ENCODE measurements around the gene PAGR1. TPM values are rescaled to one million over a fixed set of nuclear protein-coding genes. Genes with fewer than 3 reads are reported as not detected.
"Not testable (repeated sequence)": the region's sequence is repeated elsewhere in the genome, so short reads cannot be mapped to it uniquely, and the experiment has no call there.

PAGR1 gene
- total RNA-seq, 1 donor from 2014 or later = 47.6 TPM

DNA sequence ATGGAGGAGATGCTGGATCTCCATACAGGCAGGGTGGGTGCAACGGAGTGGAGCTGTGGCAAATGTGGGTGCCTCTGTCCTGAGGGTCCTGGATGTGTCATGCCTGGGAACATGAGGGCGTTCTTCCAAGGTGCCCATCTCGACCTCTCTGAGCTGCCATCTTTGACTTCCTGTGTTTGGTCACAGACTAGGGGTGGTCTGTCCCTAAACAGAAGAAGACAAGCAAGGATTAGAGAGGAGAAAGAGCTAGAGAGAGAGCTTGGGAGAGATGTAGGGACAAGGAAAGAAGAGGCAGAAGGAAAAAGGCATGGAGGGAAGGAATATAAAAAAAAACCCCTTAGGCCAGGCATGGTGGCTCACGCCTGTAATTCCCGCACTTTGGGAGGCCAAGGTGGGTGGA is 41.2 kb upstream of the PAGR1 start:
- Mint-ChIP-seq H3K36me3 (ENCODE audit: low read depth) (no peaks in the 10 kb centered on the region), H3K4me1 (no peaks in the 10 kb centered on the region), H3K9me3 (no peaks in the 10 kb centered on the region), H3K4me3 (no peak overlapping the region), H3K27ac (ENCODE audit: unreplicated experiment) (no peak overlapping the region), H3K27me3 (ENCODE audit: low read depth) (peaks cover 18% of the 10 kb centered on the region)
- DNase-seq (ENCODE audit: low read depth, low spot score) = no peak
- TF ChIP-seq, protein P1, sequence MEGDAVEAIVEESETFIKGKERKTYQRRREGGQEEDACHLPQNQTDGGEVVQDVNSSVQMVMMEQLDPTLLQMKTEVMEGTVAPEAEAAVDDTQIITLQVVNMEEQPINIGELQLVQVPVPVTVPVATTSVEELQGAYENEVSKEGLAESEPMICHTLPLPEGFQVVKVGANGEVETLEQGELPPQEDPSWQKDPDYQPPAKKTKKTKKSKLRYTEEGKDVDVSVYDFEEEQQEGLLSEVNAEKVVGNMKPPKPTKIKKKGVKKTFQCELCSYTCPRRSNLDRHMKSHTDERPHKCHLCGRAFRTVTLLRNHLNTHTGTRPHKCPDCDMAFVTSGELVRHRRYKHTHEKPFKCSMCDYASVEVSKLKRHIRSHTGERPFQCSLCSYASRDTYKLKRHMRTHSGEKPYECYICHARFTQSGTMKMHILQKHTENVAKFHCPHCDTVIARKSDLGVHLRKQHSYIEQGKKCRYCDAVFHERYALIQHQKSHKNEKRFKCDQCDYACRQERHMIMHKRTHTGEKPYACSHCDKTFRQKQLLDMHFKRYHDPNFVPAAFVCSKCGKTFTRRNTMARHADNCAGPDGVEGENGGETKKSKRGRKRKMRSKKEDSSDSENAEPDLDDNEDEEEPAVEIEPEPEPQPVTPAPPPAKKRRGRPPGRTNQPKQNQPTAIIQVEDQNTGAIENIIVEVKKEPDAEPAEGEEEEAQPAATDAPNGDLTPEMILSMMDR (conservative IDR thresholded peaks at IDR 0.05) = no peak

DNA sequence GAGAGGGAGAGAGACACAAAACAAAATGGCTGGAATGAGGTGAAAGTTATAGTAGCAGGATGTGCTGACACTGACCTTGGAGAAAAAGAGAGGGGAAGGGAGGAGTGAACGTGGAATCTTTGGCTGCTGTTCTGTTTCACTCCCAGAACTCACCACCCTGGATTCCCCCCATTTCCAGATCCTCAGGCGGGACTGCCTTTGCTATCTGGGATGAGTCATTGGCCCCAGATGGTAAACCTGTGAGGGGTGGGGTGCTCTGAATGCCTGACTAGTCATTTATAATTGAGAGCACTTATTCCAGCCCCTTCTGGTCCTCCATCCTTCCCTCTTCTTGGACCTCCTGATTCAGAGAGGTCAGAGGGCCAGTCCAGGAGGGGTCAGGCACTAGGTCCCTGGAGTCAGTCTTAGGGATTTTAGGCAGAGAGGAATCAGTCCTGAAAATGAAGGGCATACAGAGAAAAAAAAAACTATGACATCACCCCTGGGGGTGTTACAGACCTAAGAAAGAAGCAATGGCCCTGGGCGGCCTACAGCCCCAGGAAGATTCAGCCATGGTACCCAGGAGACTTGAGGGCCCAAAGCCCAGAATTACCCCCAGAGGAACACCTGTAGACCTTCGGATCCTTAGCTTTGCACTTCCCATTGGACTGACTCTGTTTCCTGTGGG is 40.1 kb upstream of the PAGR1 start:
- Mint-ChIP-seq H3K9me3 (no peaks in the 10 kb centered on the region), H3K4me3 (no peak overlapping the region), H3K36me3 (ENCODE audit: low read depth) (no peaks in the 10 kb centered on the region), H3K27me3 (ENCODE audit: low read depth) (peaks cover 25% of the 10 kb centered on the region), H3K27ac (ENCODE audit: unreplicated experiment) (no peak overlapping the region), H3K4me1 (no peaks in the 10 kb centered on the region)
- DNase-seq (ENCODE audit: low read depth, low spot score) = no peak
- TF ChIP-seq, protein P1 (conservative IDR thresholded peaks at IDR 0.05) = no peak

DNA sequence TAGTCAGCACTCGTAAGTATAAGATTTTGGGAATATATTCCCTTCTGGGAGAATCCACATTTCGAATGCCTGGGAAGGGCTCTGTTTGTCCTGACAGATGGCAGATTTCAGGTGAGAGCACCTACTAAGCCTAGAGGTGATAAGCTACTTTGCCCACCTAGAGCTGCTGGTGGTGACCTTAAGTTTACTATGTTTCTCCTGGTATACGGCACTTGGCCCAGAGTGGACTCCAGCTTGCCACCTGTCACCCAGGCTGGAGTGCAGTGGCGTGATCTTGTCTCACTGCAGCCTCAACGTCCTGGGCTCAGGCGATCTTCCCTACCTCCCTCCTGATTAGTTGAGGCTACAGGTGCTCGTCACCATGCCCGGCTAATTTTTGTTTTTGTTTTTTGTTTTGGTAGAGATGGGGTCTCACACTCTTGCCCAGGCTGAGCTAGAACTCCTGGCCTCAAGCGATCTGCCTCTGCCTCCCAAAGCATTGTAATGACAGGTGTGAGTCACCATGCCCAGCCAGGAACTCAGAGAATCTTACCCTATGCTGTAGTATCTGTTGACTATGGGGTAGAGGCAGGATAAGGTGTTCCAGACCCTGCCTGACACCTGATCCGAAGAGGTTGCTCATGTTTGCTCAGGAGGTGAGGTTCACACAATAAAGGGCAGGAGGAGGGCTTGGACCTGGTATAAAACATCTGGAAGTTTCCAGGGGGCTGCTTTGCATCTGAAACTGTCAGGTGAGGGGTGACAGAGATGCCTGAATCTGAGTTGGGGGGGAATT is 38.2 kb upstream of the PAGR1 start, which contains the start of gene ZG16:
Gene ZG16, plus strand, starts transcription at position 681 of the 775 bp plus-strand sequence. CDS start 1,011 bp downstream, outside the sequence.
- Mint-ChIP-seq H3K4me1 (no peaks in the 10 kb centered on the region), H3K27ac (ENCODE audit: unreplicated experiment) (peak within 1 kb of the TSS; percentile 75), H3K27me3 (ENCODE audit: low read depth) (peaks cover 30% of the 10 kb centered on the region), H3K4me3 (no peak within 1 kb of the TSS), H3K36me3 (ENCODE audit: low read depth) (no peaks in the 10 kb centered on the region), H3K9me3 (no peaks in the 10 kb centered on the region)
- TF ChIP-seq, protein P1 (conservative IDR thresholded peaks at IDR 0.05) = no peak
- no peak for DNase-seq (ENCODE audit: low read depth, low spot score)

DNA sequence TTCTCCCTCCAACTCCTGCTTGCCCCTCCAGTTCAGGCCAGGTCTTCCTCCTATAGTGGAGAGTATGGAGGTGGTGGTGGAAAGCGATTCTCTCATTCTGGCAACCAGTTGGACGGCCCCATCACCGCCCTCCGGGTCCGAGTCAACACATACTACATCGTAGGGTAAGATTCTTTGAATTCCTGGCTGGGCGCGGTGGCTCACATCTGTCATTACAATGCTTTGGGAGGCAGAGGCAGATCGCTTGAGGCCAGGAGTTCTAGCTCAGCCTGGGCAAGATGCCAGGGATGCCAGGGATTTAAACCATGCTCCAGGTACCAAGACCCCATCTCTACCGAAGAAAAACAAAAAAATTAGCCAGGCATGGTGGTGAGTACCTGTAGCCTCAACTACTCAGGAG is 36.5 kb upstream of the PAGR1 start:
- TF ChIP-seq, protein P1 (conservative IDR thresholded peaks at IDR 0.05) = no peak
- Mint-ChIP-seq H3K36me3 (ENCODE audit: low read depth) (no peaks in the 10 kb centered on the region), H3K4me1 (peaks cover 9% of the 10 kb centered on the region), H3K4me3 (no peak overlapping the region), H3K27me3 (ENCODE audit: low read depth) (peaks cover 30% of the 10 kb centered on the region), H3K27ac (ENCODE audit: unreplicated experiment) (no peak overlapping the region), H3K9me3 (no peaks in the 10 kb centered on the region)
- no peak for DNase-seq (ENCODE audit: low read depth, low spot score)

DNA sequence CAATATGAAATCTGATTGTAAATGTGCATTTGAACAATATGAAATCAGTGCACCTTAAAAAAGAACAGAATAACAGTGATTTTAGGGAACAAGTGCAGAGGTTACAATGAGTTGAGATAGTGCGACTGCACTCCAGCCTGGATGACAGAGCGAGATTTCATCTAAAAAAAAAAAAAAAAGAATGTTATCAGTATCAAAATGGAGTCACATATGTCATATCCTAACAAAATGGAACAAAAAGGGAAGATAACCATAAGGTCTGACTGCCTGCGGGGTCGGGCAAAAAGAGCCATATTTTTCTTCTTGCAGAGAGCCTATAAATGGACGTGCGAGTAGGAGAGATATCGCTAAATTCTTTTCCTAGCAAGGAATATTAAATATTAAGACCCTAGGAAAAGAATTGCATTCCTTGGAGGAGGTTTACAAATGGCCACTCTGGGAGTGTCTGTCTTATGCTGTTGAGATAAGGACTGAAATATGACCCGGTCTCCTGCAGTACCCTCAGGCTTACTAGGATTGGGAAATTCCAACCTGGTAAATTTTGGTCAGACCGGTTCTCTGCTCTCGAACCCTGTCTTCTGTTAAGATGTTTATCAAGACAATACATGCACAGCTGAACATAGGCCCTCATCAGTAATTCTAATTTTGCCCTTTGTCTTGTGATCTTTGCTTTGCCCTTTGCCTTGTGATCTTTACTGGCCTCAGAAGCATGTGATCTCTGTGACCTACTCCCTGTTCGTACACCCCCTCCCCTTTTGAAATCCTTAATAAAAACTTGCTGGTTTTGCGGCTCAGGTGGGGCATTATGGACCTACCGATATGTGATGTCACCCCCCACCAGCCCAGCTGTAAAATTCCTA is 32.6 kb upstream of the PAGR1 start:
- H3K27ac Mint-ChIP-seq (ENCODE audit: unreplicated experiment) = not testable (repeated sequence)

More for the DNA sequence above, 32.6 kb upstream of the PAGR1 start:
- Mint-ChIP-seq H3K4me1 (peaks cover 19% of the 10 kb centered on the region), H3K27me3 (ENCODE audit: low read depth) (peaks cover 24% of the 10 kb centered on the region)
- DNase-seq (ENCODE audit: low read depth, low spot score); H3K4me3 Mint-ChIP-seq; H3K36me3 Mint-ChIP-seq (ENCODE audit: low read depth); H3K9me3 Mint-ChIP-seq: not testable (repeated sequence)

Data from neural crest cell (in vitro differentiated cells).